Lung (tissue), 12 donors: Measurements from ENCODE around the gene IER2. TPM values are rescaled to one million over a fixed set of nuclear protein-coding genes. Genes with fewer than 3 reads are reported as not detected.

ENCODE experiments used
- ATAC-seq: fragments of 200-7000 bp; cut with Tn5 transposase; one replicate; pipeline ENCODE4 v1.9.1; 2020; ENCODE audit warnings: moderate number of reproducible peaks; ENCODE audit not compliant: insufficient read depth, low FRiP score
- DNase-seq, 3 donors: peaks; one replicate each; pipeline ENCODE4 v3.0.0-alpha.2; 2013 to 2017
- H3K27ac ChIP-seq, 2 donors: one replicate each; pipeline ENCODE4 v1.5.1; 2013; ENCODE audit warnings: mild to moderate bottlenecking in 2 of 2, moderate library complexity in 2 of 2, control low read depth in 1 of 2, inconsistent platforms in 1 of 2, low read depth in 1 of 2, low read length in 1 of 2
- H3K27me3 ChIP-seq, 3 donors: one replicate each; pipeline ENCODE4 v1.5.1; 2013; ENCODE audit warnings: low read length in 2 of 3; ENCODE audit not compliant: control insufficient read depth in 3 of 3, insufficient read depth in 3 of 3
- H3K36me3 ChIP-seq, 4 donors: one replicate each; pipeline ENCODE4 v1.5.1; 2013; ENCODE audit warnings: low read length in 4 of 4, mild to moderate bottlenecking in 1 of 4, moderate library complexity in 1 of 4; ENCODE audit not compliant: control insufficient read depth in 4 of 4, insufficient read depth in 4 of 4
- H3K4me1 ChIP-seq, 5 donors: one replicate each; pipeline ENCODE4 v1.5.1; 2013; ENCODE audit warnings: low read length in 5 of 5, mild to moderate bottlenecking in 2 of 5, moderate library complexity in 1 of 5; ENCODE audit not compliant: control insufficient read depth in 5 of 5, insufficient read depth in 5 of 5
- H3K4me3 ChIP-seq: one replicate; pipeline ENCODE4 v1.5.1; 2013; ENCODE audit warnings: mild to moderate bottlenecking, control low read depth, moderate library complexity
- H3K9ac ChIP-seq, 2 donors: one replicate each; pipeline ENCODE4 v1.5.1; 2013; ENCODE audit warnings: low read length in 2 of 2, control low read depth in 1 of 2; ENCODE audit not compliant: insufficient read depth in 1 of 2
- H3K9me3 ChIP-seq, 4 donors: one replicate each; pipeline ENCODE4 v1.5.1; 2013; ENCODE audit warnings: low read length in 3 of 4, mild to moderate bottlenecking in 1 of 4, moderate library complexity in 1 of 4; ENCODE audit not compliant: control insufficient read depth in 4 of 4, insufficient read depth in 3 of 4
- CTCF ChIP-seq: IDR thresholded peaks from 2 replicates; pipeline ENCODE4 v1.5.1; 2012; ENCODE audit warnings: mild to moderate bottlenecking; ENCODE audit errors: control extremely low read depth, extremely low read depth
- WGBS, 2 donors: extraction: QIAGEN DNeasy Blood & Tissue Kit; methylation state at CpG; one replicate each; pipeline ENCODE4 v1.1.7; 2013; 5-methylcytosine and 5-hydroxymethylcytosine counted together
- polyA plus RNA-seq, 2 donors: library from polyadenylated mRNA; stranded (reverse); fragments of 200-250 nt; gene quantifications; one replicate each; pipeline ENCODE4 v1.2.1, GENCODE V29; 2013
- total RNA-seq, 2 donors: library from RNA; depleted of rRNA in 1 of 2; stranded (reverse); fragments of >200 nt in 1 of 2; gene quantifications; one replicate each; pipeline ENCODE4 v1.2.1, GENCODE V29; 2014 to 2021
- donor health status: control.
- donor health status: control.
- donor health status: Bipolar disorder and iron deficiency.
- donor health status: healthy.
- donor health status: DM: yes; HTN: yes; CAD: no.

IER2 gene
- total and polyA plus RNA-seq, 4 donors = 29.8 to 242 (median 93.0) TPM

GRCh38 chr19:13127811-13128575, 22.2 kb upstream of the IER2 start:
- no peak for DNase-seq
- Histone ChIP-seq H3K27me3 (no peaks in the 10 kb centered on the region), H3K27ac (no peak overlapping the region), H3K36me3 (peaks cover 0 to 6% (median 0%) of the 10 kb centered on the region in 4 donors), H3K9ac (no peak overlapping the region), H3K4me3 (no peak overlapping the region), H3K4me1 (peaks cover 0 to 2% (median 0%) of the 10 kb centered on the region in 5 donors), H3K9me3 (no peaks in the 10 kb centered on the region)
- no peak for ATAC-seq
- no peak for TF ChIP-seq CTCF
- 90 to 95% methylated on average over 6 of the region's 6 CpGs for WGBS, 2 donors

- no peaks in the 10 kb centered on the region for H3K27me3 ChIP-seq
- peaks cover 0 to 4% (median 0%) of the 10 kb centered on the region in 5 donors for H3K4me1 ChIP-seq
- peaks cover 0 to 6% (median 0%) of the 10 kb centered on the region in 4 donors for H3K36me3 ChIP-seq
- no peak overlapping the region for H3K27ac ChIP-seq
- H3K9me3 ChIP-seq = no peaks in the 10 kb centered on the region
- ATAC-seq = no peak
- no peak for DNase-seq
- no peak for TF ChIP-seq CTCF
- no peak overlapping the region for H3K4me3 ChIP-seq
- H3K9ac ChIP-seq = no peak overlapping the region
- WGBS, 2 donors = 53 to 79% methylated on average over 1 of the region's 1 CpG
These were observed 21.6 kb upstream of the IER2 start for GRCh38 chr19:13128583-13128982.

GRCh38 chr19:13129384-13129783, 20.8 kb upstream of the IER2 start:
- DNase-seq (no peak), ATAC-seq (no peak)
- no peak for TF ChIP-seq CTCF
- no peak overlapping the region for H3K27ac ChIP-seq
- H3K9ac ChIP-seq = no peak overlapping the region
- no peaks in the 10 kb centered on the region for H3K9me3 ChIP-seq
- no peaks in the 10 kb centered on the region for H3K27me3 ChIP-seq
- H3K4me1 ChIP-seq = peaks cover 0 to 7% (median 0%) of the 10 kb centered on the region in 5 donors
- H3K36me3 ChIP-seq = peaks cover 0 to 6% (median 0%) of the 10 kb centered on the region in 4 donors
- WGBS, 2 donors = 93 to 95% methylated on average over 9 of the region's 9 CpGs
- no peak overlapping the region for H3K4me3 ChIP-seq
